Liver (tissue), 9 donors: ENCODE data around the gene ABCC3. TPM values are rescaled to one million over a fixed set of nuclear protein-coding genes. Genes with fewer than 3 reads are reported as not detected.

Source experiments
- DNase-seq: peaks from one replicate; pipeline ENCODE4 v3.0.0-alpha.2; 2017; ENCODE audit warnings: low spot score
- H3K27ac ChIP-seq, 2 donors: one replicate each; pipeline ENCODE4 v1.7.0; 2013; ENCODE audit warnings: inconsistent platforms in 2 of 2, low read length in 2 of 2, control low read depth in 1 of 2, low read depth in 1 of 2, mild to moderate bottlenecking in 1 of 2
- H3K27me3 ChIP-seq, 4 donors: one replicate each; pipeline versions ENCODE4 v1.6.1 to v1.7.0; 2013; ENCODE audit warnings: low read length in 3 of 4, inconsistent platforms in 1 of 4, mild to moderate bottlenecking in 1 of 4, moderate library complexity in 1 of 4; ENCODE audit not compliant: control insufficient read depth in 4 of 4, insufficient read depth in 4 of 4
- H3K36me3 ChIP-seq, 4 donors: one replicate each; pipeline versions ENCODE4 v1.6.1 to v1.7.0; 2013; ENCODE audit warnings: low read length in 3 of 4, mild to moderate bottlenecking in 3 of 4, low read depth in 1 of 4, moderate library complexity in 1 of 4; ENCODE audit not compliant: control insufficient read depth in 4 of 4, insufficient read depth in 3 of 4
- H3K4me1 ChIP-seq, 4 donors: one replicate each; pipeline versions ENCODE4 v1.6.1 to v1.7.0; 2013; ENCODE audit warnings: low read length in 3 of 4, mild to moderate bottlenecking in 3 of 4, moderate library complexity in 1 of 4; ENCODE audit not compliant: control insufficient read depth in 4 of 4, insufficient read depth in 4 of 4
- H3K4me3 ChIP-seq, 3 donors: one replicate each; pipeline versions ENCODE4 v1.6.1 to v1.7.0; 2013; ENCODE audit warnings: low read length in 3 of 3, control low read depth in 1 of 3, low read depth in 1 of 3, mild to moderate bottlenecking in 1 of 3
- H3K9ac ChIP-seq, 2 donors: one replicate each; pipeline ENCODE4 v1.7.0; 2013; ENCODE audit warnings: low read length in 2 of 2, mild to moderate bottlenecking in 2 of 2, moderate library complexity in 2 of 2, control low read depth in 1 of 2, low read depth in 1 of 2
- H3K9me3 ChIP-seq, 4 donors: one replicate each; pipeline versions ENCODE4 v1.6.1 to v1.7.0; 2013; ENCODE audit warnings: low read length in 3 of 4; ENCODE audit not compliant: control insufficient read depth in 4 of 4
- ATF3 ChIP-seq: IDR thresholded peaks from 2 replicates; pipeline ENCODE4 v1.6.1; 2016; ENCODE audit warnings: antibody characterized with exemption
- CTCF ChIP-seq: fragments of 150-350 bp; IDR thresholded peaks from 2 replicates; pipeline ENCODE4 v1.5.1; 2017; ENCODE audit warnings: improper control_type of control experiment, low read depth, low read length; ENCODE audit not compliant: missing input control
- EGR1 ChIP-seq, 2 donors: IDR thresholded peaks; 2 replicates each; pipeline ENCODE4 v1.6.1; 2016 to 2018; ENCODE audit warnings: antibody characterized with exemption in 2 of 2, low read depth in 2 of 2
- FOXA1 ChIP-seq: IDR thresholded peaks from 2 replicates; pipeline ENCODE4 v1.6.1; 2016; ENCODE audit warnings: antibody characterized with exemption
- FOXA2 ChIP-seq: IDR thresholded peaks from 2 replicates; pipeline ENCODE4 v1.6.1; 2016; ENCODE audit warnings: antibody characterized with exemption
- GABPA ChIP-seq, 2 donors: IDR thresholded peaks in 1 of 2; conservative IDR thresholded peaks in 1 of 2; 2 replicates each; pipeline ENCODE4 v1.6.1; 2016; ENCODE audit warnings: antibody characterized with exemption in 2 of 2, mild to moderate bottlenecking in 1 of 2, moderate library complexity in 1 of 2
- HNF4A ChIP-seq, 2 donors: conservative IDR thresholded peaks; 2 replicates each; pipeline ENCODE4 v1.6.1; 2016; ENCODE audit warnings: antibody characterized with exemption in 2 of 2, mild to moderate bottlenecking in 2 of 2
- JUND ChIP-seq, 2 donors: IDR thresholded peaks; 2 replicates each; pipeline ENCODE4 v1.6.1; 2016; ENCODE audit warnings: antibody characterized with exemption in 2 of 2
- MAX ChIP-seq: IDR thresholded peaks from 2 replicates; pipeline ENCODE4 v1.6.1; 2016; ENCODE audit warnings: antibody characterized with exemption
- NR2F2 ChIP-seq: IDR thresholded peaks from 2 replicates; pipeline ENCODE4 v1.6.1; 2016; ENCODE audit warnings: antibody characterized with exemption
- RXRA ChIP-seq, 2 donors: IDR thresholded peaks; 2 replicates each; pipeline ENCODE4 v1.6.1; 2017 to 2018; ENCODE audit warnings: antibody characterized with exemption in 2 of 2, mild to moderate bottlenecking in 1 of 2
- SP1 ChIP-seq: IDR thresholded peaks from 2 replicates; pipeline ENCODE4 v1.6.1; 2018; ENCODE audit warnings: antibody characterized with exemption, mild to moderate bottlenecking
- YY1 ChIP-seq: IDR thresholded peaks from 2 replicates; pipeline ENCODE4 v1.6.1; 2016; ENCODE audit warnings: antibody characterized with exemption, mild to moderate bottlenecking
- ZBTB33 ChIP-seq: IDR thresholded peaks from 2 replicates; pipeline ENCODE4 v1.6.1; 2016; ENCODE audit warnings: antibody characterized with exemption
- WGBS: extraction: QIAGEN DNeasy Blood & Tissue Kit; methylation state at CpG from one replicate; pipeline ENCODE4 v1.1.7; 2013; 5-methylcytosine and 5-hydroxymethylcytosine counted together
- polyA plus RNA-seq, 2 donors: library from polyadenylated mRNA; stranded (reverse) in 1 of 2; unstranded in 1 of 2; fragments of 200-250 nt in 1 of 2; fragments of >200 nt in 1 of 2; fragmentation: Nextera tagmentation in 1 of 2; extraction: Ambion mirVana in 1 of 2; gene quantifications; one replicate each; pipeline versions ENCODE4 v1.2.1 to v1.2.3, GENCODE V29; 2013 to 2015
- total RNA-seq, 2 donors: library from RNA; depleted of rRNA; stranded (reverse); fragments of >200 nt; gene quantifications; one replicate each; pipeline ENCODE4 v1.2.3, GENCODE V29; 2014
- TF ChIP-seq, protein P1 (sequence below): IDR thresholded peaks from 2 replicates; pipeline ENCODE4 v1.6.1; 2016; ENCODE audit warnings: antibody characterized with exemption, mild to moderate bottlenecking
- donor health status: healthy.
- donor health status: healthy.
- donor health status: healthy.
- donor health status: healthy.
- donor health status: healthy.

Gene ABCC3
- total and polyA plus RNA-seq, 4 donors = 10.5 to 197 (median 80.5) TPM

DNA sequence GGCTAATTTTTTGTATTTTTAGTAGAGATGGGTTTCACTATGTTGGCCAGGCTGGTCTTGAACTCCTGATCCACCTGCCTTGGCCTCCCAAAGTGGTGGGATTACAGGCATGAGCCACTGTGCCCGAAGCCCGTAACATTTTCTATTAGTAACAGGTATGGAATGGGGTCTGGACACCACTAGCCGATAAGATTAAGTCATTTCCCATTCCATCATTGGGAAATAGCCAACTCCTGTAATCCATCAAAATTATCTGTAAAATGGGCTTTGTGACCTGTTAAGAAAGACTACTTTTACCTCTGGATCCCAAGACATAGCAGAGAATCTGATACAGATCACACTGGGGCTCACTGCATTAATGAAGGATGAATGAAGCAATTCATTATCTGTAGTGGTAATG lies 80.8 kb downstream of the ABCC3 start (continued):
- no peak for TF ChIP-seq GABPA (IDR thresholded peaks at IDR 0.05 in 1 of 2, conservative IDR thresholded peaks at IDR 0.05 in 1 of 2)
- no peak for TF ChIP-seq ZBTB33
- no peak for TF ChIP-seq FOXA2
- no peak for TF ChIP-seq FOXA1

DNA sequence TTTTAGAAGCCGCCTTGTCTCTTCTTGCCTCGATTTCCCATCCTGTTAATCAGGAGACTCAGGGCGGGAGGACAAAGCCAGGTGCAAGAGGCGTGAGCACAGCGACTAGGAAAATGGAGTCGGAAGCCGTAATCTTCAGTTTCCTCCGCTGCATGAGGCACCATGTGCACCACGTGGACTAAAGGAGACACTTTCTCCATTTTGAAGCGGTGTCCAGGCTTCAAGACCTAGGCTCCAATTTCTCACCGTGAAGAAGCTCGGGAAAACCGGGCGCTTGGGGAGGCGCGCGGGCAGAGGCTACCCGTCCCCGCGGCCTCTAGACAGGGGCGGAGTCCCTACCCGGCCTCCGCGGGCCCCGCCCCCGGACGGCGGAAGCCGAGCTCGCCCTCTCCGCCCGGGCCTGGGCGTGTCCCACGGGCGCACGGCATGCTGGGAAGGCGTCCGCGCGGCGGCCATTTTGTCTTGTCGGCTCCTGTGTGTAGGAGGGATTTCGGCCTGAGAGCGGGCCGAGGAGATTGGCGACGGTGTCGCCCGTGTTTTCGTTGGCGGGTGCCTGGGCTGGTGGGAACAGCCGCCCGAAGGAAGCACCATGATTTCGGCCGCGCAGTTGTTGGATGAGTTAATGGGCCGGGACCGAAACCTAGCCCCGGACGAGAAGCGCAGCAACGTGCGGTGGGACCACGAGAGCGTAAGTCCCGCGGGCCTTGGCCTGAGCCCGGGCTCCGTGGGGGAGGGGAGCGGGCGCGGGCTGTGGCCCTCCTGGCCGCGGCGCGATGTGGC lies 84.7 kb downstream of the ABCC3 start, which contains the start of gene LUC7L3:
Gene LUC7L3 (plus strand): TSS at position 460 of the 780 bp plus-strand sequence. CDS start 130 bp downstream, at position 590.
- Histone ChIP-seq H3K9ac (peak within 1 kb of the TSS; percentile 97 to 99), H3K4me3 (peak within 1 kb of the TSS; percentile 82 to 95 (median 92)), H3K4me1 (peaks cover 9 to 44% (median 37%) of the 10 kb centered on the region in 4 donors), H3K9me3 (no peaks in the 10 kb centered on the region), H3K27me3 (no peaks in the 10 kb centered on the region), H3K36me3 (no peaks in the 10 kb centered on the region), H3K27ac (peak within 1 kb of the TSS; percentile 97 to 99)
- TF ChIP-seq JUND (IDR thresholded peaks at IDR 0.05) = no peak
- peak; percentile 79 for TF ChIP-seq MAX
- no peak for TF ChIP-seq HNF4A (conservative IDR thresholded peaks at IDR 0.05)
- TF ChIP-seq CTCF = no peak
- TF ChIP-seq YY1 = peak; percentile 99
- no peak for TF ChIP-seq RXRA (IDR thresholded peaks at IDR 0.05)
- no peak for TF ChIP-seq FOXA1
- TF ChIP-seq ATF3 = no peak
- peak; percentile 43 for TF ChIP-seq SP1
- TF ChIP-seq NR2F2 = no peak
- TF ChIP-seq GABPA (IDR thresholded peaks at IDR 0.05 in 1 of 2, conservative IDR thresholded peaks at IDR 0.05 in 1 of 2) = peak in 1 of 2 donors; percentile 77
- peak; percentile 30 for TF ChIP-seq ZBTB33
- TF ChIP-seq, protein P1, sequence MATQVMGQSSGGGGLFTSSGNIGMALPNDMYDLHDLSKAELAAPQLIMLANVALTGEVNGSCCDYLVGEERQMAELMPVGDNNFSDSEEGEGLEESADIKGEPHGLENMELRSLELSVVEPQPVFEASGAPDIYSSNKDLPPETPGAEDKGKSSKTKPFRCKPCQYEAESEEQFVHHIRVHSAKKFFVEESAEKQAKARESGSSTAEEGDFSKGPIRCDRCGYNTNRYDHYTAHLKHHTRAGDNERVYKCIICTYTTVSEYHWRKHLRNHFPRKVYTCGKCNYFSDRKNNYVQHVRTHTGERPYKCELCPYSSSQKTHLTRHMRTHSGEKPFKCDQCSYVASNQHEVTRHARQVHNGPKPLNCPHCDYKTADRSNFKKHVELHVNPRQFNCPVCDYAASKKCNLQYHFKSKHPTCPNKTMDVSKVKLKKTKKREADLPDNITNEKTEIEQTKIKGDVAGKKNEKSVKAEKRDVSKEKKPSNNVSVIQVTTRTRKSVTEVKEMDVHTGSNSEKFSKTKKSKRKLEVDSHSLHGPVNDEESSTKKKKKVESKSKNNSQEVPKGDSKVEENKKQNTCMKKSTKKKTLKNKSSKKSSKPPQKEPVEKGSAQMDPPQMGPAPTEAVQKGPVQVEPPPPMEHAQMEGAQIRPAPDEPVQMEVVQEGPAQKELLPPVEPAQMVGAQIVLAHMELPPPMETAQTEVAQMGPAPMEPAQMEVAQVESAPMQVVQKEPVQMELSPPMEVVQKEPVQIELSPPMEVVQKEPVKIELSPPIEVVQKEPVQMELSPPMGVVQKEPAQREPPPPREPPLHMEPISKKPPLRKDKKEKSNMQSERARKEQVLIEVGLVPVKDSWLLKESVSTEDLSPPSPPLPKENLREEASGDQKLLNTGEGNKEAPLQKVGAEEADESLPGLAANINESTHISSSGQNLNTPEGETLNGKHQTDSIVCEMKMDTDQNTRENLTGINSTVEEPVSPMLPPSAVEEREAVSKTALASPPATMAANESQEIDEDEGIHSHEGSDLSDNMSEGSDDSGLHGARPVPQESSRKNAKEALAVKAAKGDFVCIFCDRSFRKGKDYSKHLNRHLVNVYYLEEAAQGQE = peak; percentile 75
- peak in 1 of 2 donors; percentile 6 for TF ChIP-seq EGR1 (IDR thresholded peaks at IDR 0.05; ENCODE audit: low read depth in 2 of 2)
- WGBS = 2% methylated on average over 76 of the region's 76 CpGs
- DNase-seq = peak; percentile 95
